ENCODE results near the gene ACADL. TPM values are rescaled to one million over a fixed set of nuclear protein-coding genes. Genes with fewer than 3 reads are reported as not detected.
A peak's percentile ranks its signal among the peaks of the same experiment; 100 is the strongest.

Gene ACADL

GRCh38 chr2:210167227-210167626, 58.0 kb downstream of the ACADL start:
- H3K4me3 ChIP-seq (ENCODE audit: low read length): no peak overlapping the region
- no peaks in the 10 kb centered on the region for H3K9me3 ChIP-seq (replicated peaks; ENCODE audit: low read length)
- no peak overlapping the region for H3K9ac ChIP-seq (ENCODE audit: low read depth, low read length)
- H3K4me2 ChIP-seq (ENCODE audit: low read length): peak overlapping the region; percentile 27
- H3K4me1 ChIP-seq (ENCODE audit: control insufficient read depth, insufficient read depth, low read length): peaks cover 20% of the 10 kb centered on the region
- H3K36me3 ChIP-seq (ENCODE audit: insufficient read depth, low read length): no peaks in the 10 kb centered on the region
- H3K27me3 ChIP-seq (ENCODE audit: control insufficient read depth, insufficient read depth, low read length): no peaks in the 10 kb centered on the region

- Histone ChIP-seq H3K4me1 (ENCODE audit: control insufficient read depth, insufficient read depth, low read length) (peaks cover 3% of the 10 kb centered on the region), H3K9ac (ENCODE audit: low read depth, low read length) (no peak overlapping the region), H3K9me3 (replicated peaks; ENCODE audit: low read length) (no peaks in the 10 kb centered on the region), H3K27me3 (ENCODE audit: control insufficient read depth, insufficient read depth, low read length) (no peaks in the 10 kb centered on the region), H3K4me3 (ENCODE audit: low read length) (no peak overlapping the region), H3K4me2 (ENCODE audit: low read length) (no peak overlapping the region), H3K36me3 (ENCODE audit: insufficient read depth, low read length) (no peaks in the 10 kb centered on the region)
These were observed 62.7 kb downstream of the ACADL start for GRCh38 chr2:210162466-210163124.

GRCh38 chr2:210159059-210159458, 66.2 kb downstream of the ACADL start:
- Histone ChIP-seq H3K36me3 (ENCODE audit: insufficient read depth, low read length) (peaks cover 6% of the 10 kb centered on the region), H3K4me2 (ENCODE audit: low read length) (no peak overlapping the region), H3K9me3 (replicated peaks; ENCODE audit: low read length) (no peaks in the 10 kb centered on the region), H3K27me3 (ENCODE audit: control insufficient read depth, insufficient read depth, low read length) (no peaks in the 10 kb centered on the region), H3K4me3 (ENCODE audit: low read length) (no peak overlapping the region), H3K9ac (ENCODE audit: low read depth, low read length) (no peak overlapping the region), H3K4me1 (ENCODE audit: control insufficient read depth, insufficient read depth, low read length) (no peaks in the 10 kb centered on the region)

- Histone ChIP-seq H3K9me3 (replicated peaks; ENCODE audit: low read length) (no peaks in the 10 kb centered on the region), H3K9ac (ENCODE audit: low read depth, low read length) (no peak overlapping the region), H3K36me3 (ENCODE audit: insufficient read depth, low read length) (peaks cover 14% of the 10 kb centered on the region), H3K4me3 (ENCODE audit: low read length) (no peak overlapping the region), H3K27me3 (ENCODE audit: control insufficient read depth, insufficient read depth, low read length) (no peaks in the 10 kb centered on the region), H3K4me1 (ENCODE audit: control insufficient read depth, insufficient read depth, low read length) (no peaks in the 10 kb centered on the region), H3K4me2 (ENCODE audit: low read length) (no peak overlapping the region)
These were observed 67.0 kb downstream of the ACADL start for GRCh38 chr2:210158236-210158635.

GRCh38 chr2:210157526-210157925, 67.7 kb downstream of the ACADL start:
- Histone ChIP-seq H3K9ac (ENCODE audit: low read depth, low read length) (no peak overlapping the region), H3K4me2 (ENCODE audit: low read length) (no peak overlapping the region), H3K4me1 (ENCODE audit: control insufficient read depth, insufficient read depth, low read length) (no peaks in the 10 kb centered on the region), H3K4me3 (ENCODE audit: low read length) (no peak overlapping the region), H3K36me3 (ENCODE audit: insufficient read depth, low read length) (peaks cover 15% of the 10 kb centered on the region), H3K9me3 (replicated peaks; ENCODE audit: low read length) (no peaks in the 10 kb centered on the region), H3K27me3 (ENCODE audit: control insufficient read depth, insufficient read depth, low read length) (no peaks in the 10 kb centered on the region)

GRCh38 chr2:210147614-210148013, 77.6 kb downstream of the ACADL start:
- Histone ChIP-seq H3K4me2 (ENCODE audit: low read length) (no peak overlapping the region), H3K4me1 (ENCODE audit: control insufficient read depth, insufficient read depth, low read length) (no peaks in the 10 kb centered on the region), H3K27me3 (ENCODE audit: control insufficient read depth, insufficient read depth, low read length) (no peaks in the 10 kb centered on the region), H3K36me3 (ENCODE audit: insufficient read depth, low read length) (peaks cover 13% of the 10 kb centered on the region), H3K4me3 (ENCODE audit: low read length) (no peak overlapping the region), H3K9me3 (replicated peaks; ENCODE audit: low read length) (no peaks in the 10 kb centered on the region), H3K9ac (ENCODE audit: low read depth, low read length) (no peak overlapping the region)

Small RNA genes lying within 50 kb of the gene (small RNA-seq; reads per million reads assigned to genes)
- gene RF00019: not detected

Measured in skeletal muscle satellite cell (primary cell).